Activated CD8-positive, alpha-beta T cell treated with anti-CD3 and anti-CD28 coated beads, Interleukin-2, amount 10 ng/mL, durations not matched to agents 7 days and 5 days (primary cell): ENCODE data around the gene BPIFB2. TPM values are rescaled to one million over a fixed set of nuclear protein-coding genes. Genes with fewer than 3 reads are reported as not detected.
A peak's percentile ranks its signal among the peaks of the same experiment; 100 is the strongest.
"Not testable (repeated sequence)": the region's sequence is repeated elsewhere in the genome, so short reads cannot be mapped to it uniquely, and the experiment has no call there.

Experiments
- ATAC-seq: fragments of 150-1000 bp; cut with Tn5 transposase; one replicate; pipeline ENCODE4 v1.10.0; 2021; ENCODE audit warnings: moderate library complexity
- CTCF ChIA-PET: fragments of 350-600 bp; sonication (Branson Sonifier 250); formaldehyde crosslinking; loops from one replicate; lab custom pipeline; 2021; ENCODE audit warnings: antibody characterized with exemption; lab: Charles Lee
- POLR2A ChIA-PET: fragments of 350-600 bp; sonication (Branson Sonifier 250); formaldehyde crosslinking; loops from one replicate; lab custom pipeline; 2021; ENCODE audit warnings: antibody characterized with exemption; lab: Charles Lee
- DNase-seq: peaks from one replicate; pipeline ENCODE4 v3.0.0-alpha.2; 2020
- H3K27ac Mint-ChIP-seq: one replicate; pipeline ENCODE4 v1.8.0; 2021; ENCODE audit warnings: mild to moderate bottlenecking, mixed read lengths
- H3K27me3 Mint-ChIP-seq: one replicate; pipeline ENCODE4 v1.8.0; 2021; ENCODE audit warnings: low read depth, mixed read lengths
- H3K36me3 Mint-ChIP-seq: one replicate; pipeline ENCODE4 v1.8.0; 2021; ENCODE audit warnings: low read depth, mixed read lengths
- H3K4me1 Mint-ChIP-seq: one replicate; pipeline ENCODE4 v1.8.0; 2021; ENCODE audit warnings: low read depth, mixed read lengths
- H3K4me3 Mint-ChIP-seq: one replicate; pipeline ENCODE4 v1.8.0; 2021; ENCODE audit warnings: mild to moderate bottlenecking, mixed read lengths
- H3K9me3 Mint-ChIP-seq: one replicate; pipeline ENCODE4 v1.8.0; 2022; ENCODE audit warnings: mixed read lengths; ENCODE audit not compliant: insufficient read depth
- total RNA-seq, 2 experiments: library from RNA; stranded (reverse); gene quantifications; one replicate each; pipeline ENCODE4 v1.2.3, GENCODE V29; 2021

BPIFB2 gene
- total RNA-seq, 2 experiments from 2014 or later = not detected

- Mint-ChIP-seq H3K4me3 (no peak overlapping the region), H3K36me3 (peaks cover 21% of the 10 kb centered on the region), H3K4me1 (peaks cover 51% of the 10 kb centered on the region), H3K27ac (no peak overlapping the region), H3K27me3 (no peaks in the 10 kb centered on the region), H3K9me3 (peaks cover 14% of the 10 kb centered on the region)
- DNase-seq (peak; percentile 54), ATAC-seq (peak; percentile 46)
- CTCF ChIA-PET = interaction anchor here (0.6 to 4.1 kb wide), 7 partner anchors 11 to 70 kb away, joined by 3 to 40 read pairs (median 5); partner anchors contain the start of gene SUN5
- POLR2A ChIA-PET = interaction anchor here (0.6 to 2.3 kb wide), 8 partner anchors 9 to 116 kb away, joined by 3 to 14 read pairs (median 4); no protein-coding TSS in a partner anchor
Measured at GRCh38 chr20:32971703-32972161, 35.8 kb upstream of the BPIFB2 start.

GRCh38 chr20:32972181-32973076 is 35.1 kb upstream of the BPIFB2 start:
- POLR2A ChIA-PET = interaction anchor here (0.6 to 2.3 kb wide), 8 partner anchors 8 to 115 kb away, joined by 3 to 14 read pairs (median 4); no protein-coding TSS in a partner anchor
- Mint-ChIP-seq H3K36me3 (peaks cover 24% of the 10 kb centered on the region), H3K4me1 (peaks cover 47% of the 10 kb centered on the region), H3K9me3 (peaks cover 21% of the 10 kb centered on the region), H3K4me3 (peak overlapping the region; percentile 40), H3K27ac (no peak overlapping the region), H3K27me3 (no peaks in the 10 kb centered on the region)
- peak; percentile 85 for ATAC-seq
- CTCF ChIA-PET = interaction anchor here (0.6 to 4.1 kb wide), 6 partner anchors 15 to 71 kb away, joined by 3 to 40 read pairs (median 5); partner anchors contain the start of gene SUN5
- DNase-seq = peak; percentile 93

- Mint-ChIP-seq H3K27me3 (no peaks in the 10 kb centered on the region), H3K27ac (no peak overlapping the region), H3K4me3 (peak overlapping the region; percentile 40), H3K36me3 (peaks cover 22% of the 10 kb centered on the region), H3K9me3 (peaks cover 21% of the 10 kb centered on the region), H3K4me1 (peaks cover 39% of the 10 kb centered on the region)
- DNase-seq = no peak
- CTCF ChIA-PET = interaction anchor here (0.7 to 4.1 kb wide), 4 partner anchors 22 to 71 kb away, joined by 3 to 40 read pairs (median 14); partner anchors contain the start of gene SUN5
- POLR2A ChIA-PET = interaction anchor here (0.6 to 2.3 kb wide), 5 partner anchors 11 to 51 kb away, joined by 3 to 10 read pairs (median 3); no protein-coding TSS in a partner anchor
- no peak for ATAC-seq
Measured at GRCh38 chr20:32973077-32973717, 34.3 kb upstream of the BPIFB2 start.

GRCh38 chr20:32974204-32975064 is 33.1 kb upstream of the BPIFB2 start:
- H3K4me3 Mint-ChIP-seq = not testable (repeated sequence)
- CTCF ChIA-PET = interaction anchor here (1.0 to 4.1 kb wide), 4 partner anchors 9 to 31 kb away, joined by 5 to 40 read pairs (median 14); partner anchors contain the start of gene SUN5
- H3K4me1 Mint-ChIP-seq = peaks cover 27% of the 10 kb centered on the region

GRCh38 chr20:32975121-32975520 is 32.4 kb upstream of the BPIFB2 start:
- DNase-seq, ATAC-seq, H3K4me3 Mint-ChIP-seq, H3K27me3 Mint-ChIP-seq, H3K27ac Mint-ChIP-seq, POLR2A ChIA-PET: not testable (repeated sequence)
- CTCF ChIA-PET = interaction anchor here (1.1 to 4.1 kb wide), 4 partner anchors 8 to 30 kb away, joined by 3 to 22 read pairs (median 5); partner anchors contain the start of gene SUN5
- Mint-ChIP-seq H3K36me3 (peaks cover 22% of the 10 kb centered on the region), H3K4me1 (peaks cover 20% of the 10 kb centered on the region), H3K9me3 (peaks cover 21% of the 10 kb centered on the region)

More at GRCh38 chr20:32974204-32975064, 33.1 kb upstream of the BPIFB2 start:
- ATAC-seq, H3K27me3 Mint-ChIP-seq, H3K27ac Mint-ChIP-seq, DNase-seq: not testable (repeated sequence)
- POLR2A ChIA-PET = interaction anchor here (0.6 to 1.2 kb wide), 3 partner anchors 9 to 52 kb away, joined by 3 read pairs; no protein-coding TSS in a partner anchor
- Mint-ChIP-seq H3K36me3 (peaks cover 22% of the 10 kb centered on the region), H3K9me3 (peaks cover 21% of the 10 kb centered on the region)

GRCh38 chr20:32975698-32976674 is 31.5 kb upstream of the BPIFB2 start:
- Mint-ChIP-seq H3K9me3 (peaks cover 21% of the 10 kb centered on the region), H3K27ac (peak overlapping the region; percentile 68), H3K36me3 (peaks cover 22% of the 10 kb centered on the region), H3K27me3 (no peaks in the 10 kb centered on the region), H3K4me1 (peaks cover 12% of the 10 kb centered on the region), H3K4me3 (no peak overlapping the region)
- DNase-seq (no peak), ATAC-seq (no peak)
- POLR2A ChIA-PET = interaction anchor here (1.5 kb wide), 1 partner anchor 9 kb away, joined by 9 read pairs; no protein-coding TSS in a partner anchor
- CTCF ChIA-PET = interaction anchor here (1.1 to 2.1 kb wide), 4 partner anchors 9 to 30 kb away, joined by 3 to 7 read pairs (median 5); no protein-coding TSS in a partner anchor

GRCh38 chr20:32976746-32977145 is 30.8 kb upstream of the BPIFB2 start:
- POLR2A ChIA-PET = interaction anchor here (1.5 kb wide), 1 partner anchor 10 kb away, joined by 9 read pairs; no protein-coding TSS in a partner anchor

GRCh38 chr20:32977281-32978008 is 30.1 kb upstream of the BPIFB2 start:
- Mint-ChIP-seq H3K27me3 (no peaks in the 10 kb centered on the region), H3K4me3 (no peak overlapping the region), H3K27ac (no peak overlapping the region), H3K9me3 (peaks cover 21% of the 10 kb centered on the region), H3K36me3 (peaks cover 22% of the 10 kb centered on the region), H3K4me1 (peaks cover 10% of the 10 kb centered on the region)
- CTCF ChIA-PET = interaction anchor here (1.0 to 2.1 kb wide), 2 partner anchors 27 to 32 kb away, joined by 3 to 7 read pairs; no protein-coding TSS in a partner anchor
- POLR2A ChIA-PET = interaction anchor here (1.5 kb wide), 1 partner anchor 10 kb away, joined by 9 read pairs; no protein-coding TSS in a partner anchor
- DNase-seq (no peak), ATAC-seq (no peak)

More at GRCh38 chr20:32976746-32977145, 30.8 kb upstream of the BPIFB2 start:
- ATAC-seq = no peak
- peak overlapping the region; percentile 68 for H3K27ac Mint-ChIP-seq
- H3K4me3 Mint-ChIP-seq = no peak overlapping the region
- peaks cover 10% of the 10 kb centered on the region for H3K4me1 Mint-ChIP-seq
- peaks cover 21% of the 10 kb centered on the region for H3K9me3 Mint-ChIP-seq
- H3K27me3 Mint-ChIP-seq = no peaks in the 10 kb centered on the region
- H3K36me3 Mint-ChIP-seq = peaks cover 22% of the 10 kb centered on the region
- CTCF ChIA-PET = interaction anchor here (1.0 to 2.1 kb wide), 3 partner anchors 10 to 31 kb away, joined by 3 to 7 read pairs (median 6); no protein-coding TSS in a partner anchor
- no peak for DNase-seq

- DNase-seq (no peak), ATAC-seq (no peak)
- Mint-ChIP-seq H3K4me1 (peaks cover 13% of the 10 kb centered on the region), H3K27ac (no peak overlapping the region), H3K4me3 (no peak overlapping the region), H3K36me3 (peaks cover 20% of the 10 kb centered on the region), H3K9me3 (peaks cover 21% of the 10 kb centered on the region), H3K27me3 (no peaks in the 10 kb centered on the region)
- ChIA-PET CTCF (no interaction called here), POLR2A (interaction anchor here (0.6 kb wide), 1 partner anchor 11 kb away, joined by 3 read pairs; no protein-coding TSS in a partner anchor)
Measured at GRCh38 chr20:32978009-32978335, 29.5 kb upstream of the BPIFB2 start.
